D341Med (cell line): ENCODE results near the gene PRKD1.

Experiments
- DNase-seq: peaks from one replicate; pipeline ENCODE4 v3.0.0; 2012; ENCODE audit warnings: low spot score

The PRKD1 gene

DNA sequence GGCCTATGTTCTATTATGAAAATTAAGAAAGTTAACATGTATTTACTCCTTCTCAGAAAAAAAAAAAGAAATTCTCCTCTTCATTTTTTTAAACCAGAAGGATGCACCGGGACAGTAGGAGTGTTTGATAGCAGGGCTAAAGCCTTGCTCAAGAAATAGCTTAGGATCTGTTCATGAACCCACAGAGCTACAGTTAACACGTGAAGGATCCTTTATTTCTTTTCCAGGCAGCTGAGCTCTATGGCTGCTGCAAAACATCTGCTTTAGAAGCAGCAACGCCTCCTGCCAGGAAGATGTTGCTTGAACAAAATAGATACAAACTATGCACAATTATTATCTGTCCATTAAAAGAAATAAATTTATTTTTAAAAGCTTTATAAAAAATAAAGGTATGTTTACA is 254.8 kb downstream of the PRKD1 start:
- DNase-seq: no peak

DNA sequence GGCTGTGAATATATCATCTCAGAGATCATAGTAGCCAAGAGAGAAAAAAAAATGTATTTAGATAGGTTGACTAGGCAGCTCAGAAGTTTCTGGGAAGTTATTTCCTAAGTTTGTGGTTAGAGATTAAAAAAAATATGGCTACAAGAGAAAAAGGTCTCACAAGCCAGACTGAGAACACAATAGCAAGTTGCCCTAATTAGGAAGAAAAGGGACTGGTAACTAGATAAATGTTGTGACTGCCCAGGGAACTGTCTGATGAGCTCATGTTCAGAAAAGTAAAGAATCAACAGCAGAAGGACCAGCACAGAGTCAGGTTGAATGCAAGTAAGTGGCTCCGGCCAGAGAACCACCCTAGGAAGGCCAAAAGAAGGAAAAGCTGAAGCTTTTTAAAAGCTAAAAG is 256.6 kb downstream of the PRKD1 start:
- DNase-seq: no peak

DNA sequence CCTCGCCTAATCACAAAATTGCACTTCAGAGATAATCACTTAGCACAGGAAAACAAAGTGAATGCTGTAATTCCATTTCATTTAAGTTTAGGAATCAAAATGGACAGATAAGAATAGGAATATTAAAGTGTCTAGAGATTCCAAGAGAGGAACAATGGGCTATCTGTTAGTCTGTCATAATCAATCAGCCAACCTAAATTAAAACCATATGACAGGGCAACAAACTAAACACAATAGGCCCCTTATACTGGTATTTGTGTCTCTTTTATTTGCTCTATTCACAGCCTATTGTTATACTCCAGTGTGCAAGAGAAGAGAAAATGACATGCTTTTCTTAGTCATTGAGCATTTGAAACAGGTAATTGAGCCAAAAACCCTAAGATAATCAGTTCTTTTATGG is 259.4 kb downstream of the PRKD1 start:
- no peak for DNase-seq

DNA sequence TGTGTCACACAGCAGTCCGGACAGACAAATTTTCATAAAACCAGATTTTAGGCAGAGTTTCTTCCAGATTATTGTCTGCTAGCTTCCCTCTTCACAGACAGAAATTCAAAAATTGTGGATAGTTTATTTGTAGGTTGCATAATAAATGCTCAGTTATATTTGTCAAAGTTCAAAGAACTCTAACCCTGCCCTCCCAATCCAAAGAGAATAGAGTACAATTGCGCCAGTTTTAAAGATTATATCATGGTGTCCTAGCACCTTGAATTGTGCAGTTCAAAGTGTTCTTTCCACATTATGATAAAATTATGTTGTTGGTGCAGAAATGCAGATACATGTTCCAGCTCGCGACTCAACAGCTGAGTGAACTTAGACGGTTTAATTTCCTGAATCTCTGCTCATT is 263.1 kb downstream of the PRKD1 start:
- DNase-seq: no peak

DNA sequence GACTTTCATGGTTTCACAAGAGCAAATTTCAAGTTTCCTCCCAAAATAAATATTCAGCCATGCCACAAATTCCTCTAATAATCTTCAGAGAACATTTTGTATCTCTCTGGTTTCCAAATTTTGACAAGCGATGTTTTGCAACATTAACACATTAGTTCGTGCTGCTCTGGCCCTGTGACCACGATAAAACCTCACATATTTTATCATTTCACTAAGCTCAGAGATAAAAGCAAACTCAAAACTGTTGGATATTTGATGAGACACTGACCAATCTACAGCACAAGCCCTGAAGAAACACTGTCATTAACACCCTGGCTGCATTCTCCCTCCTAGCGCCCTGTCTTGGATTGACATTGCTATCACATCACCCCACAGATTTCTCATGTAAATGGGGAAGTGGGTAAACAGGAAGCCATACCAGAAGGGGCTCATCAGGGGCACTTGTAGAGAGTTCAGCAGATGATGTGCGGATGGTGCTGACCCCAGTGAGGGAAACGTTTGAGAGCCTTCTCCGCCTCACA is 264.3 kb downstream of the PRKD1 start:
- DNase-seq: no peak

DNA sequence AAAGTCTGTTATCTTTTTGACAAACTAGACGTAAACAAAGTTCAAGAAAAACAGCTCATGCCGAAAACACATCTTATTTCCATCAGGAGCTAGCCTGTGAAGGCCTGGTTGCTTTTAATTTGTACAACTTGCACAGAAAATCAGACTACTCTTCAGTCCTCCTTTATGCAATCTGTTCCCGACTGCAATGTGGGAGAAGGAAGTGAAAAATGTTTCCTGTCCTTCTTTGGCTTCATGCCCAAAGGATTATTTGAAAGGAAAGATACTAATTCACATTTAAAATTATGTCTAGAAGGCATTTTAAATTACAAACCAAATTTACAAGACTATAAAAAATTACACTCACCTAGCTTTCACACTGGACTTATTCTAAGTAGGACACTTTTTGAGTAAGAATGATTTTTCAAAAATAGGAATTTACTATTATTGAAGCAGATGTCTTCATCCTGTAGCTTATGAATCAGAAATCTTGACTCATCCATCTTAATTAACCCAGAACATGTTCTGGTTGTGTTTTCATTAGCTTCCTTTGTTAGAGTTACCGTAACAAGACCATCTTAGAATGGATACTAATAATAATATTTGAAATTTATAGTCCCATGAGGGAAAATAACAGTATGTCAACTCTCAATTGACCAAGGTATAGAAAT is 272.6 kb downstream of the PRKD1 start:
- DNase-seq: no peak

DNA sequence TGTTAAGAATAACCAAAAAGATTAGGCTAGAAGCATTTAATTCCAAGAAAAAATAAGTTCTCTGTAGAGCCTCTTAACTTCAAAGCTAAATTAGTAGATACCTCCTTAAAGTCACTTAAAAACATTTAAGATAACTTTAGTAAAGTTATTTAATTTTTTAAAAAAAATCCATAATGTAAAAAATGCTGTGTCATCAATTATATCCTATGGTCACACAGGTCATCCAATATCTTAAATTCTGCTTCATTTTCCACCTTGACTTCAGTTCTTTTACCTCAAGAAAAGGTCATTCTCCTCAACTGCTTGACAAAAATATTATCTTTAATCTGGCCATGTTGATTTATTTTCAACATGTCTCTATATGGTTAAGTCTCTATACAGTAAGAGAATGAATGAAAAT is 274.3 kb downstream of the PRKD1 start:
- no peak for DNase-seq

DNA sequence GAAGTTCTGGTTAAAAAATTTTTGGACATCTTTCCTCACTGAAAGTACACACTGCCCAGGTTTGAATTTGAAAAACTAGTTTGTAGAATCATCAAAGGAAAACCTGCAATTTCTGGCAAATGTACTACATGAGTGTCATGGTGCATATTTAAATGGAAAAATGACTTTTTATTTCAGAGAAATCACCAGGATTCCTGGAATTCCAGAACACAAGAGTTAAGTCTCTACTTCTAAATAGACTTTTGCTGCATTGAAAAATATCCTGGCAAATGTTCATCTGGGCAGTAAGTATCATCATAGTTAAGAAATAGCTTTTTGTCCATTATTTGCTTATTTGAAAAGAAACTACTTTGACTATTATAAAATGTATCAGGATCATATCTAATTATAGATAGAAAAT is 275.1 kb downstream of the PRKD1 start:
- DNase-seq: no peak

DNA sequence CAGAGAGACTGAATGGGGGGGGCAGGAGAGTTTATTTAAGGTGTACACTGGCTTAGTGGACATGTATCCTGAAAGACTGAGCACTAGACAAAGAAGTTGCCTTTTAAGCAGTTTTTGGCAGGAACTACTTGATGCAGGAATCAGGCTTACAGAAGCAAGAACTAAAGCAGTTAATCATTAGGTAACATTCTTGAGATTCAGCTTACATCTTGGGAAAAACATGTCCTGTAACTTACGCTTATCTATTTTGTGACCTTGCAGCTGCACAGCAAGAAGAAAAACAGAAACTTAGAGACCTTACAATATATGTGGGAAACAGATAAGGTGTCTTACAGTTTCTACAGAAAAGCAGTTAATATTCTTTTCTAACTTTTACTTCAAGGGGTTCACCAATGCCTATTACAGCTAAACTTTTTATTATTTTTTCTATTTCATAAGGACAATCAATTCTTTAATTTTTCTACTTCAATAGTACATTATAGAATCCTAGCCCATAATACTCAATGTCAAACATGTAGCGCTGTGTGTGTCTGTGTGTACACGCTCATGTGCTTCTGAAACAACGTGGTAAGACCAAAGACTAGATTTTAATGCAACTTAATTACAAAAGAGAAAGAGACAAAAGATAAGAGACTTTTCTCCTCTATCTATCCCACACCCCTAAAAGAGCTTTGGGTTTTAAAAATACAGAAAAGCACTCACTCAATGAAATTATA is 276.9 kb downstream of the PRKD1 start:
- DNase-seq: no peak

DNA sequence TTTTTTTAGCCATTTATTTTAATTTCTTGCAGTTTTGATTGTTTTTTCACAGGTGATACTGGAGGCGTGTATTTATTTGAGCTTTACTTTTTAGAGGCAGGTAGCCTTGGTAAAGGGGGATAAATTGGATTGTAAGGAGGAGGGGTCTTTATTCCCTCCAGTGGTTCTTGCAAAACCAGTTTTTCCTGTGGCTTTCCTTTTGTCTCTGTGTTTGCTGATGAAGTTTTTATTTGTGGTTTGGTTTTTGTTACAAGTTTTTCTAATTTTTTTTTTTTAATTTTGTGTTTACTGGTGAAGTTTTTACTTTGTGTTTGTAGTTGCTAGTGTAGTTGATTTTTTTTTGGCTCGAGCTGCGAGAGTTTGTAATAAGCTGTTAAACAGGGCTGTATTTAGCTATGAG is 278.5 kb downstream of the PRKD1 start:
- DNase-seq: no peak

DNA sequence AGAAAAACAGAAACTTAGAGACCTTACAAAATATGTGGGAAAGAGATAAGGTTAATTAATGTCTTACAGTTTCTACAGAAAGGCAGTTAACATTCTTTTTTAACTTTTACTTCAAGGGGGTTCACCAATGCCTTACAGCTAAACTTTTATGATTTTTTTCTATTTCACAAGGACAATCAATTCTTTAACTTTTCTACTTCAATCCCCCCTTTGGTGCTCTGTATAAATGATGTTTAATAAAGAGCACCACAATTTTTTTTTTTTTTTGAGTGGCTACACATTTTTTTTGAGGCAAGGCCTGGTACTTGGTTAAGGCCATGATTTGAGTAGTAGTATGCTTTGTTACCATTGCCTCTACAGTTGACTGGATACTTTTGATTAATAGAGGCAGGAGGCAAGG is 279.6 kb downstream of the PRKD1 start:
- DNase-seq: no peak

DNA sequence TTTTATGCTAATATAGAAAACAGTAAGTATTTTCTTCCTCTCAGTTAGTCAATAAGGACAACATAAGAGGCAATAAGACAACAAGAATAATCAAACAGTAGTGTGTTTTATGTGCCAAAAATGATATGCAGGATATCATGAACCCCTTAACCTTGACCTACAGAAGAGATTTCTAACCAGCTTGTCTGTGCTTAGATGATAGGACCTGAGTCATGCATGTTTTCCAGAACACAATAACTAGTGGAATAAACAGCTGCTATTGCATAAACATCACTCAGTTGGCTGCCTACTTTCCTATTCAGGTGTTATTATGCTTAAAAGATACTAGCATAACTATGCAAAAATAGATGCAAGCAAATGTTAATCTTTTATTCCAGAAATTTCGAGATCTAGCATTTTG is 282.5 kb downstream of the PRKD1 start:
- DNase-seq: no peak

DNA sequence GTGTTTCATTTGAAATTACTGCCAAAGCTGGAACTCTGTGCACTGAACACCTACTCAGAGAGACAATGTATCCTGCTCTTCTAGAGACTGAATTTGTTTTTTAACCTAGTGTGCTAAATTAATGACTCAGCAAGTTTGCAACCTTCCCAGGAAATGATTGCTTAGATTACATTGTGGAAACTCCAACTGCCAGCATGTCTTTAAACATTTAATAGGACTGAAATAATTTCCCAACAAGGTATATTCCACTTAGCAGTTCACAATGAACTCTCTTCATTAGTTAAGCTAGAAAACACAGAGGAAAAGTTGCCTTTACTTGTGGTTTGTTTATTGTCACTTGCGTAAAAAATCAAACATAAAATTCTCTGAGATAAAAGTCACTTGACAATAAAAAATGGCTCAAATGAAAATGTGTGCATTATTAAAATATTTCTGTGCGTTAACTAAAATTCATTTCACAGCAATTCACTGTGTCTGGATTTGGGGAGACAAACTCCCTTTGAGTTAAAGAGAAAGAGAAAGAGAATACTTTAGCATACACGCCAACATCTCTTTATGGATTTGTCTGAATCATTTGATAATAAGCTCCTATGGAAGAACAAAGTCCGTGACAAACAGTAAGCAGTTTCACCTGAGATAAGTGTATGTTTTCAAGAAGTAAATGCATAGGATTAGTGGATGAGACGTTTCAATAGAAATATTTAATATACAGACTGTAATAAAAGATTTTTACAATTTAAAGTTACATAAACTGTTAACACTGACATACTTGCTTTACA is 284.0 kb downstream of the PRKD1 start:
- DNase-seq: no peak

DNA sequence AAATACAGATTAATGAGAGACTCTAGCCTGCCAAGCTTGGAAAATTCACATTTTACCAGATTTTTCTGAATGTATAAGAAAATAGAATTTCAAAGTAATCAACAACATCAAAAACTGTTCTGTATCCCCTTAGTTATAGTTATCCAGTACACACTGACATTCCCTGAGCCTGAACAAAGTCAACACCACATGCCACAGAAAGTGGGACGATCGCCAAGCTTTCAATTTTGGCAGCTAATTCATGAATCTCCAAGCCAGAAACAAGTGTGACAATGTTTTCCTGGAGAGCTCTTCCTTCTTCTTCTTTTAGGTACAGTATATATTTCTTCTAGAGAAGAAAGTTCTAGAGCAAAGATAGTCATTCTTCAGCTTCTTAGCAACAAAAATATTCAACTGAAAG is 290.2 kb downstream of the PRKD1 start:
- no peak for DNase-seq

DNA sequence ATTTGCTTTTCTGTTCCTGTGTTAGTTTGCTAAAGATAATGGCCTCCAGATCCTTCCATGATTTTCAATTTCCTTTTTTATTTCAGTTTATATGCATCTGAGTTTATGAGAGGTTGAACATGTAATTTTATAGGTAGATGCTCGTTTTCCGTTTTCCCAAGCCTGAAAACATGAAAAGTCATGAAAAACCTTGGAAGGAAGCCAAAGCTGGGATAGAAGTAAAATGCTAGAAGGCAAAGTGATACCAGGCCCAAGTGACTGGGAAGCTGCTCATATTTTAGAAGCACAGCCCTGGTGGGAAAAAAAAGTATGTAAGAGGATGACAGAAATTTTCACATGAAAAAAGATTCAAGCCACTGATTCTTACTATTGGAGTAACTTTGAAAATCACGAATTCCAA is 290.8 kb downstream of the PRKD1 start:
- no peak for DNase-seq

DNA sequence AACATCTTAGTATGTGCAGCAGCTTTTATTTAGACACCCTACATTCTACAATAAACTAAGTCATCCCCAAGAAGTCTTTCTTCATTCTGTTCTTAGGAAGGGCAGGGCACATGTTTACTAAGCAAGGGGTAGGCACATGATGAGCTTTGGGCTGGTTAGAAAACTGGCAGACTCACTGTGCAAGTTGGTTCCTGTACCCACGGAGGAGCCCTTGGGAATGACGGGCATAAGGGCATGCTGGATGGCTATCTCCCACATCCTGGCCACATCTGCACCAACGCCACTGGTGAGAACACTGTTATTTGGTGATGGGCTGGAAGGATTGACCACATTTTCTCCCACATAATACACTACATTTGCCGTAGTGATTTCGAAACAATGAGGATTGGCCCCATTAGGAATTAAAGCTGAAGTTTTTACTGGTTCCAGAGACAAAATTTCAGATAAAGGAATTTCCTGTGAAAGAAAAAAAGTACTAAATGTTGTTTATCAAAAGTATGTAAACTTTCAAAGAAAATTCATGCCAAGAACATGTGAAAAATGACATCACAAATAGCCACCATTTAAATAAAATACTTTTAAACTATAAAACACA is 297.0 kb downstream of the PRKD1 start:
- DNase-seq: no peak

DNA sequence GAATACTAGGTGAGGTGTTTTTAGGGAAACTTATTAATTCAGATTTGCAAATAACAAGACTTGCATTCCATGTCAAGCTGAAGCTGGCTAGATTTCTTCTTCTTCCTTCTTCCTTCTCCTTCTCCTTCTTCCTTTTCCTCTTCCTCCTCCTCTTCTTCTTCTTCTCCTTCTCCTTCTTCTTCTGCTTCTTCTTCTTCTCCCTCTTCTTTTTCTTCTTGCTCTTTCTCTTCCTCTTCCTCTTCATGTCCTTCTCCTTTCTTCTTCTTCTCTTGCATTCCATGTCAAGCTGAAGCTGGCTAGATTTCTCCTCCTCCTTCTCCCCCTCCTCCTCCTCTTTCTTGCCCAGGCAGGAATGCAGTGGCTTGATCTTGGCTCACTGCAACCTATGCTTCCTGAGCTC is 297.8 kb downstream of the PRKD1 start:
- no peak for DNase-seq

DNA sequence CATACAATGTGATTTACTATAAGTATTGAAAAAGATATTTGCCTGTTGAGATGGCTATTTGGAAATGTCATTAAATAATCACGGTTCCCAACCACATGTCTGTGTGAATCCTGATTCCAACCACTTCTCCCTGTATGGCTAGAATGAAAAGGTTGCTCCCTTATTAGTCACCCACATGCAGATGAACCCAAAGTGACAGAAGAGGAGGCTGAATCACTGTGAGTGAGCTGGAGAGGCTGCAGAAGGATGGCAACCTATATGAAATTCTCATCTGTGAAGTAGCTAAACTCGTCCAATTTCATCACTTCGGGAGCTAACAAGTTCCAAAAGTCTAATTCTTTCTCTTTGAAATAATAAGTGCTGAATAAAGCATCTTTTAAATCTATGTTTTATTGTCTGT is 300.5 kb downstream of the PRKD1 start:
- no peak for DNase-seq

DNA sequence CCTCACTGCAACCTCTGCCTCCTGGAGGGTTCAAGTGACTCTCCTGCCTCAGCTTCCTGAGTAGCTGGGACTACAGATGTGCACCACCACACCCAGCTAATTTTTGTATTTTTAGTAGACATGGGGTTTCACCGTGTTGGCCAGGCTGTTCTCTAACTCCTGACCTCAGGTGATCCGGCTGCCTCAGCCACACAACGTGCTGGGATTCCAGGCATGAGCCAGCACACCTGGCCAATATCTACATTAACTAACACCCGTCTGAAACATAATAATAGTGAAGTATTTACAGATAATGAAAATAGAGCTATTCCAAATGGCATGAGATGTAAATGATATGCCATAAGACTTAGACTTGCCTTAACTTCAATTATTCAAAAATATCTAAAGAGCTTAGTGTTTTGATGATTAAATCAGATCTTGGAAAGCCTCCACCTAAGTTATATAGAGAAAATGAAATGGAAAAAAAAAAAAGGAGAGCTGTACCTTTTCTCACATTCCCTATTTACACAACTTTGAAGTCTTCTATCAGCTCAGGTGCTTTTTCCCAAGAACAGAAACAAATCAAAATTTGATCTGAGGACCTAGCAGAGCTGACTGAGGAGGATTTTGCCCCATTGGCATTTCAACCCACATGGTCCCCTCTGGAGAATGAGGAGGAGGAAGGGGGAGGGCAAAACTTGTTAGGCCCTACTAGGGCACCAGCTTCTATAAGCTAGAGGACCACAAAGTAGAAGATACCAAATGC is 309.2 kb downstream of the PRKD1 start:
- no peak for DNase-seq

DNA sequence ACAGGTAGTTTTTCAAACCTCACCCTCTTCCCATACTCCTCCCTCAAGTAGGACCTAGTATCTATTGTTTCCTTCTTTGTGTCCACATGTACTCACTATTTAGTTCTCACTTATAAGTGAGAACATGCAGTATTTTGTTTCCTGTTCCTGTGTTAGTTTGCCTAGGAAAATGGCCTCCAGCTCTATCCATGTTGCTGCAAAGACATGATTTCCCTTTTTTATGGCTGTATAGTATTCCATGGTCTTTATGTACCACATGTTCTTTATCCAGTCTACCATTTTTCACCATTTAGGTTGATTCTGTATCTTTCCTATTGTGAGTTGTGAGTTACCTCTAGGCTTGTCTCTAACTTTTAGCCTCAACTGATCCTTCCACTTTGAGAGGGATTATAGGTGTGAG is 310.7 kb downstream of the PRKD1 start:
- no peak for DNase-seq

DNA sequence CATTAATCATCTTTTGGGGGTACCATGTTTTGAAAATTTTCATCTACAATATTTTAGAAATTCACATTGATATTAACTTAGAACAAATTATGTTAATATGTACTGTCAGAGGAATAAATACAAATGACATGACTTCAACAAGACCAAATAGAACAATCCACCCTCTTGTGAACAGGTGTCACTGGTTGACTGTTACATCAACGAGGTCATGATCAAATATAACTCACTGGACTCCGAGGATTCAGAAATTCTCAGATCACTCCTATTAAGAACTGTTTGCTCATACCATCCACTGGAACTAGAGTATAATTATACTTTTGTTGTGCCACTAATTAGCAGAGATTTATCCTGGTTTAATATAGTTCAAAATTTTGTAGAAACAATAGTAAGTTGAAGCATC is 318.8 kb downstream of the PRKD1 start:
- no peak for DNase-seq

DNA sequence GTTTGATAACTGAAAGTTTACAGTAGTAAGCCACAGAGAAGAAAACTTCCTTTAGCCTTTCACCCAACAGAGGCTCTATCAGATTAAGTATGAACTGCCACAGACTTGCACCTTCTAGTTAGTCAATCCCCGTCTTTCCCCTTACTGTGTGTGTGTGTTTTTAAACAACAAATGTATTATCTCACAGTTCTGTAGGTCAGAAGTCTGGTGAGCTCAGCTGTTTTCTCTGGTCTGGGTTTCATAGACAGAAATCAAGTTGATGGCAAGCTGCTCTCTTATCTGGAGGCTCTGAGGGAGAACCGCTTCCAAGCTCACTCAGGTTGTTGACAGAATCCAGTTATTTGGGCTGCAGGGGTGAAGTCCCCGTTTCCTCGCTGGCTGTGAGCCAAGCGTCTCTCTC is 320.5 kb downstream of the PRKD1 start:
- DNase-seq: no peak
